ENCODE measurements around the gene PRTN3. TPM values are rescaled to one million over a fixed set of nuclear protein-coding genes. Genes with fewer than 3 reads are reported as not detected.

The PRTN3 gene
- total RNA-seq = 0.32 TPM
- long read RNA-seq = 0 reads

GRCh38 chr19:840519-841206 lies at the start of gene PRTN3:
Gene PRTN3 (plus strand): TSS chr19:840999. CDS start chr19:841009, 10 bp downstream.
- no peak for DNase-seq (ENCODE audit: low spot score)

- no peak for DNase-seq (ENCODE audit: low spot score)
Measured at GRCh38 chr19:791007-791566, 49.7 kb upstream of the PRTN3 start.

GRCh38 chr19:791567-792305 lies 49.1 kb upstream of the PRTN3 start:
- no peak for DNase-seq (ENCODE audit: low spot score)

GRCh38 chr19:792306-792885 lies 48.4 kb upstream of the PRTN3 start:
- no peak for DNase-seq (ENCODE audit: low spot score)

GRCh38 chr19:793806-794205 lies 47.0 kb upstream of the PRTN3 start:
- no peak for DNase-seq (ENCODE audit: low spot score)

- no peak for DNase-seq (ENCODE audit: low spot score)
Measured at GRCh38 chr19:795073-795611, 45.7 kb upstream of the PRTN3 start.

GRCh38 chr19:795691-796581 lies 44.9 kb upstream of the PRTN3 start:
- no peak for DNase-seq (ENCODE audit: low spot score)

GRCh38 chr19:796692-797527 lies 43.9 kb upstream of the PRTN3 start, which contains the start of gene PTBP1:
Gene PTBP1 (plus strand): TSS chr19:797452. CDS start chr19:797498, 46 bp downstream.
- peak; percentile 100 for DNase-seq (ENCODE audit: low spot score)

- peak; percentile 96 for DNase-seq (ENCODE audit: low spot score)
Measured at GRCh38 chr19:797528-798414, 43.0 kb upstream of the PRTN3 start.

GRCh38 chr19:798415-799075 lies 42.3 kb upstream of the PRTN3 start:
- DNase-seq (ENCODE audit: low spot score) = no peak

- no peak for DNase-seq (ENCODE audit: low spot score)
Measured at GRCh38 chr19:799076-799881, 41.5 kb upstream of the PRTN3 start.

GRCh38 chr19:800360-801029 lies 40.3 kb upstream of the PRTN3 start:
- DNase-seq (ENCODE audit: low spot score) = no peak

GRCh38 chr19:801030-801860 lies 39.6 kb upstream of the PRTN3 start:
- DNase-seq (ENCODE audit: low spot score) = no peak

- DNase-seq (ENCODE audit: low spot score) = no peak
Measured at GRCh38 chr19:801861-802497, 38.8 kb upstream of the PRTN3 start.

- no peak for DNase-seq (ENCODE audit: low spot score)
Measured at GRCh38 chr19:802498-803098, 38.2 kb upstream of the PRTN3 start.

Data from mesenteric fat pad (tissue), 1 donor.